H1 (cell line): Measurements from ENCODE around the gene RPL39L. TPM values are rescaled to one million over a fixed set of nuclear protein-coding genes. Genes with fewer than 3 reads are reported as not detected.

Source experiments
- CBX5 ChIP-seq: fragments of 300-800, 300-1000 bp; sonication (generic); IDR thresholded peaks from 2 replicates; pipeline ENCODE4 v1.7.1; 2016; ENCODE audit warnings: antibody characterized with exemption, low read length, low read depth
- CHD2 ChIP-seq: IDR thresholded peaks from 2 replicates; pipeline ENCODE4 v1.6.1; 2012; ENCODE audit warnings: low read length, improper control_type of control experiment
- EP300 ChIP-seq, 2 experiments: IDR thresholded peaks; 1 replicate in 1 of 2; 2 replicates in 1 of 2; pipeline ENCODE4 v1.6.1; 2011 to 2012; ENCODE audit warnings: low read depth in 2 of 2, low read length in 2 of 2, mild to moderate bottlenecking in 2 of 2, borderline replicate concordance in 1 of 2, inconsistent platforms in 1 of 2, moderate library complexity in 1 of 2
- JUN ChIP-seq: IDR thresholded peaks from 2 replicates; pipeline ENCODE4 v1.6.1; 2011; ENCODE audit warnings: low read depth, mild to moderate bottlenecking, improper control_type of control experiment, low read length
- TBP ChIP-seq: IDR thresholded peaks from 2 replicates; pipeline ENCODE4 v1.6.1; 2011; ENCODE audit warnings: low read depth, low read length, improper control_type of control experiment
- TEAD4 ChIP-seq: IDR thresholded peaks from 2 replicates; pipeline ENCODE4 v1.6.1; 2012; ENCODE audit warnings: low read depth, low read length, inconsistent platforms, mixed read lengths
- polyA plus RNA-seq, 7 experiments: library from polyadenylated mRNA; depleted of rRNA in 3 of 7; stranded (reverse) in 5 of 7; unstranded in 2 of 7; fragments of >200 nt in 5 of 7; fragments of 200-250 nt in 2 of 7; gene quantifications; 1 replicate in 5 of 7; 2 replicates in 1 of 7; 4 replicates in 1 of 7; pipeline versions ENCODE4 v1.2.1 to v1.2.3, GENCODE V29; 2011 to 2013; ENCODE audit warnings: missing spikeins in 2 of 7, mixed read lengths in 2 of 7
- total RNA-seq: library from RNA; stranded (reverse); fragmentation: NEBNext Ultra II Directional; extraction: Animal tissue kit (Norgen Biotek cat#: 25700); gene quantifications from 2 replicates; pipeline ENCODE4 v1.2.1, GENCODE V29; 2021
- TF ChIP-seq, protein P1 (sequence below), 3 experiments: IDR thresholded peaks; 1 replicate in 2 of 3; 2 replicates in 1 of 3; pipeline versions ENCODE4 v1.5.1 to v1.6.1; 2011; ENCODE audit warnings: low read length in 3 of 3, mild to moderate bottlenecking in 3 of 3, inconsistent platforms in 2 of 3, low read depth in 1 of 3, moderate library complexity in 1 of 3; ENCODE audit not compliant: insufficient read depth in 1 of 3; ENCODE audit errors: control extremely low read depth in 1 of 3
- TF ChIP-seq, protein P2 (sequence below): IDR thresholded peaks from 2 replicates; pipeline ENCODE4 v1.6.1; 2011; ENCODE audit warnings: low read depth, mild to moderate bottlenecking, low read length; ENCODE audit not compliant: insufficient read depth

RPL39L gene
- total and polyA plus RNA-seq, 2 of the 8 experiments (the other 6 are each of a cell fraction or from before 2014, with no cell fraction given), result 51.8 to 67.7 TPM

DNA sequence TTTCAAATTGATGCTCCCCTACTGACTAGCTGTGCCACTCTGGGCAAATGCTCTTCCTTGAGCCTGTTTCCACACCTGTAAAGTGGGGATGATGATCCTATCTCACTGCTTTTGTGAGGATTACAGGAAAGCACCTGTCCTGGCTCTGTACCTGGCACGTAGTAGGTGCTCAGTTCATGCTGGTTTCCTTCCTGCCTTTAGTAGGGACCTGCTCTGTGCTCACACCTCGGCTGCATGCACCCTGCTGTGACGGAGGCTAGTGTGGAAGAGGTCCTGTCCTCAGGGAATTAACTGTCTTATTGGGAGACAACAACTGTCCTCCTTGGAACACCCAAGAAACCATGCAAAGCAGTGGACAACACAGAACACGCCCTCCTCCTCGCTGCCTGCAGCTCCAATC is 61.8 kb downstream of the RPL39L start (continued):
- TF ChIP-seq, protein P1, sequence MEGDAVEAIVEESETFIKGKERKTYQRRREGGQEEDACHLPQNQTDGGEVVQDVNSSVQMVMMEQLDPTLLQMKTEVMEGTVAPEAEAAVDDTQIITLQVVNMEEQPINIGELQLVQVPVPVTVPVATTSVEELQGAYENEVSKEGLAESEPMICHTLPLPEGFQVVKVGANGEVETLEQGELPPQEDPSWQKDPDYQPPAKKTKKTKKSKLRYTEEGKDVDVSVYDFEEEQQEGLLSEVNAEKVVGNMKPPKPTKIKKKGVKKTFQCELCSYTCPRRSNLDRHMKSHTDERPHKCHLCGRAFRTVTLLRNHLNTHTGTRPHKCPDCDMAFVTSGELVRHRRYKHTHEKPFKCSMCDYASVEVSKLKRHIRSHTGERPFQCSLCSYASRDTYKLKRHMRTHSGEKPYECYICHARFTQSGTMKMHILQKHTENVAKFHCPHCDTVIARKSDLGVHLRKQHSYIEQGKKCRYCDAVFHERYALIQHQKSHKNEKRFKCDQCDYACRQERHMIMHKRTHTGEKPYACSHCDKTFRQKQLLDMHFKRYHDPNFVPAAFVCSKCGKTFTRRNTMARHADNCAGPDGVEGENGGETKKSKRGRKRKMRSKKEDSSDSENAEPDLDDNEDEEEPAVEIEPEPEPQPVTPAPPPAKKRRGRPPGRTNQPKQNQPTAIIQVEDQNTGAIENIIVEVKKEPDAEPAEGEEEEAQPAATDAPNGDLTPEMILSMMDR (IDR thresholded peaks at IDR 0.05; ENCODE audit: control extremely low read depth in 1 of 3, insufficient read depth in 1 of 3, low read depth in 1 of 3, low read length in 3 of 3), result no peak
- TF ChIP-seq, protein P2, sequence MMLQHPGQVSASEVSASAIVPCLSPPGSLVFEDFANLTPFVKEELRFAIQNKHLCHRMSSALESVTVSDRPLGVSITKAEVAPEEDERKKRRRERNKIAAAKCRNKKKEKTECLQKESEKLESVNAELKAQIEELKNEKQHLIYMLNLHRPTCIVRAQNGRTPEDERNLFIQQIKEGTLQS, result no peak
- no peak for TF ChIP-seq EP300 (IDR thresholded peaks at IDR 0.05; ENCODE audit: borderline replicate concordance in 1 of 2, low read depth in 2 of 2, low read length in 2 of 2)
- TF ChIP-seq JUN, result no peak
- TF ChIP-seq TBP, result no peak
- no peak for TF ChIP-seq CHD2
- no peak for TF ChIP-seq CBX5
- no peak for TF ChIP-seq TEAD4
